HG03060 (cell line): Measurements from ENCODE around the gene LHX4.

Source experiments
- ATAC-seq: cut with Tn5 transposase; IDR thresholded peaks from one replicate; pipeline ENCODE4 v1.9.1; 2021; ENCODE audit warnings: low read depth, moderate number of reproducible peaks; ENCODE audit not compliant: unreplicated experiment

Gene LHX4

GRCh38 chr1:180270530-180271271 lies 40.6 kb downstream of the LHX4 start:
- no peak for ATAC-seq

DNA sequence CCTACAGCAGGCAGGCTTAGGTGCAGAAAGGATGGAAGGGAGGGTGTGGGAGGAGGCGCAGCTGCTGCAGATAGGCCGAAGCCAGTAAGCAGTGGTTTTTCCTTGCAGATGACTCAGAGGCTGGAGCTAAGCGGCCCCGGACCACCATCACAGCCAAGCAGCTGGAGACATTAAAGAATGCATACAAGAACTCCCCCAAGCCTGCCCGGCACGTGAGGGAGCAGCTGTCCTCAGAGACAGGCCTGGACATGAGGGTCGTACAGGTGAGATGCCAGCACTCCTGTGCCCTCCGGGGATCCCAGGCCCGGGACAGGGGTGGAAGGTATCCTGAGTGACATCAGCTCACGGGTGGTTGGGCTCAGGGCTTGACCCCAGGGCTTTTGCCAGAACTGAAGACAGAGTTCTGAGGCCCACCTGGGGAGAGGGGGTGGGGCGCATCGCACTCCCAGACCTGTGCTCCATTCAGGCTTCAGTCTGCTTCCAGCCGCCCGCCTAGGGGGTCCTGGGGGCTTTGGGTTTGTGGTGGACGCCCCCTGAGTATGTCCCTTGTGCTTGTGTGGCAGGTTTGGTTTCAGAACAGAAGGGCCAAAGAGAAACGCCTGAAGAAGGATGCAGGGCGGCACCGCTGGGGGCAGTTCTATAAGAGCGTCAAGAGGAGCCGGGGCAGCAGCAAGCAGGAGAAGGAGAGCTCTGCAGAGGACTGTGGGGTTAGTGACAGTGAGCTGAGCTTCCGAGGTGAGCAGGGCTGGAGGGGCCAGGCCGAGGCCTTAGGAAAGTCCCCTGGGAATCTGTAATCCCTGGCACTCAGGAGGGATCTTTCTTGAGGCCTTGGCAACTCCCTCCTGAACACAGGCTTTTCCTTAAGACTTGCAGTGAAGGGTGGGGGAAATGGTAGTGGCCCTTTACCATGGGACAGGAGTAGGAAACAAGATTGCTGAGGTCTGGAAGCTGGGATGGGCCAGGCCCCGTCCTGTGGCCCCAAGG lies 41.5 kb downstream of the LHX4 start:
- ATAC-seq: no peak

GRCh38 chr1:180272395-180272794 lies 42.3 kb downstream of the LHX4 start:
- ATAC-seq: no peak

- no peak for ATAC-seq
Observed at GRCh38 chr1:180273066-180273465, 43.0 kb downstream of the LHX4 start.

GRCh38 chr1:180274221-180274620 lies 44.2 kb downstream of the LHX4 start:
- no peak for ATAC-seq

DNA sequence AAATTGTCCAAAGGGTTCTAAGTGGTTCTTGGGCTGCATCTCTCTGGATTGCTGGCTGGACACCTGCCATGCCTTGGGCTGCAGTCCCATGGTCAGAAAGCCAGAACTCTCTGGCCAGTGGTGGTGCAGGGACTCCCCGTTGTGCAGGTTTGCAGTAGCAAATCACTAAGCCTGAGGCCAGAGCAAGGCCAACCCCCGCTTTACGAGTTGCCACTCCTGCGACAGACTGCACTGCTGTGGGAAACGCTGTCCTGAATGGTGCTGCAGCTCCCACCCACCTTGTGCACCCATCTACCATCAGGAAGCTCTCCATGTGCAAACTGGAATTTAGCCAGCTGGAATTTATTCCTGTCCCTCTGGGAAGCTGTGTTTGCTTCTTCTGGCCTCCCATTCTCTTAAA lies 45.7 kb downstream of the LHX4 start:
- no peak for ATAC-seq

DNA sequence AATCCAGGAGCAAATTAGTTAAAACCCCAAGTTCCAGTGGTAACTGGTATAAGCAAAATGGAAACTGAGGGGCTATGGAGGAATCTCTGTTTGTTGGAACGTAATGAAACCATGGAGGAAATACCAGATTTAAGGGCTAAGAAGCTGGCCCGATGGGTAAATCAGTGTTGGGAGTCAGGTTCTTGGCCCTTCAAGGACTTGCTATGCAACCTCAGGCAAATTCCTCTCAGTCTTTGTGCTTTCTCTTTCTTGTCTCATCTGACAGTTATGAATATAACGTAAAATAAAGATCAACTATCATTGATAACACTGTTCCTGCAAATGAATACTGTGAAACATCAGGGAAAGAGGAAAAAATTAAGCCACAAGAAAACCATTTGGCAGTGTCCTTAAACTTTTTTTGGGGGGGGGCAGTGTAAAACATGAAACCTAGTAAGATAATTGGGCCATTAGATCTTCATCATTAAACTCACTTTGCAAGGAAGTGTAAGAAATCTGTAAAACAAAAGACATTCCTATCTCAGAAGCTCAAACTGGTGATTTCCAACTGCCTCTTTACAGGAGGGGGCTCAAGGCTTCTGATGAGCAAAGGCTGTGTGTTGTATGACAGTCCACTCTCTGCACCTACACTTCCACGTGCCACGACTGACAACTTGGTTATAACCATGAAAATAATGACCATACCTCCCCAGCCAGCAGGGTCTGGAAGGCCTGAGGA lies 47.6 kb downstream of the LHX4 start:
- ATAC-seq: no peak

DNA sequence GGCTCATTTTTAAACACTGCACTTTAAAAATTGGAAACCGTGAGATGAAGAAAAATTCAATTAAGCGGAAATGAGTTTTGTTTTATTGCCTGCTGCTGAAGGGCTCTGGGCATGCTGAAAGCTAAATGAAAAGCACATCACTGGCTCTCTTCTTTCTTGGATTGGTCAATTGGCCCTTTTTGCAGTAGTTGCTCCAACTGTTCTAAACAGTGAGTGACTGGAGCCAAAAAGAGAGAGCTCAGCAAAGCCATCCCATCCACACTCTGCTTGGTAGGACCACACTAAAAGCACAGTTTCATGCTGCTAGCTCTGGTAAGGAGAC lies 48.1 kb downstream of the LHX4 start:
- ATAC-seq: no peak

DNA sequence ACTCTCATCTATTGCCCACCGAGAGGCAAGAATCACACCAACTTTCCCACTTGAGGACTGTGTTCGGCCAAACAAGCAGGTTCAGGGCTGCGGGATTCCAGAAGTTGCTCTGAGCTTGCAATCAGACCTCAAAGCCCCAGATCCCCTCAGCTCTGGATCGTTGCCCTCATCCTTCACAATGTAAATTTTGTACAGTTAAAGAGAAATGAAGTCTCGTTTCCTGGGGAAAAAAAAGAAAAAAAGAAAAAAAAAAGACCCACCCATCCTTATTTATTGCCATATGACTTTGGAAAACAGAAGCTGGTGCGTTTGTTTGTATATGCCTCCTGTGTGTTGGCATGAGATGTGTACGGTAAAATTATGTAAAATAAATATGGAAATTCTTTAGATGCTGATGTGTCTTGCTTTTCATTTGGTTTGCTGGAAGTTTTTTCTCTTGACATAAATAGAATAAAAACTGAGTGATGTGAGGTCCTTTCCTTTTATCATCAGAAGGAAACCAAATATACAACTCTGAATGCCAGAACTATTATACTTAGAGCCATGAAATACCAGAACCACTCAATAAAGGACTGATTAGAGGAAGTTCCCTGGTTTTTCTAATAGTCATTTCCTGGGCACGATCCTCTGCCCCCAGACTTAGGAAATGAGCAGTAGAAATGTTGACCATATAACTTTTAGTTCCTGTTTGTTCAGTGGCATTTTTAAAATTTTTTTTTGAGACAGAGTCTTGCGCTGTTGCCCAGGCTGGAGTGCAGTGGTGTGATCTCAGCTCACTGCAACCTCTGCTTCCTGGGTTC lies 48.7 kb downstream of the LHX4 start:
- no peak for ATAC-seq

DNA sequence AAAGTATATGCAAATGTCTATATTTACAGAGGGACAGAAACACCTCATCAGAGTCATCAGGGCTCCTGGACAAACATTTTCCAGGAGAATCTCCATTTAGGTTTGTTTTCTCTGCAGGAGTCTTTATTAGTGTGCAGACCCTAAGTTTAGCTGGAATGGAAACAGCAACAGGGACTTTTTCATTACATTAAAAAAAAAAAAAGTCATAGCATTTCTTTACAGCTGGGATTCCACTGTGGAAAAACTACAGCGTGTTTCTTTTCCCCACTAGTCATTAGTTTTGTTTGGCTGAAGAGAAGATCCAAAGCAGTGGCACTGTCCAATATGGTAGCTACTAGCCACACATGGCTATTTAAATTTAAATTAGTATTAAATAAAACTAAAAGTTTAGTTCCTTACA lies 49.6 kb downstream of the LHX4 start:
- ATAC-seq: no peak

DNA sequence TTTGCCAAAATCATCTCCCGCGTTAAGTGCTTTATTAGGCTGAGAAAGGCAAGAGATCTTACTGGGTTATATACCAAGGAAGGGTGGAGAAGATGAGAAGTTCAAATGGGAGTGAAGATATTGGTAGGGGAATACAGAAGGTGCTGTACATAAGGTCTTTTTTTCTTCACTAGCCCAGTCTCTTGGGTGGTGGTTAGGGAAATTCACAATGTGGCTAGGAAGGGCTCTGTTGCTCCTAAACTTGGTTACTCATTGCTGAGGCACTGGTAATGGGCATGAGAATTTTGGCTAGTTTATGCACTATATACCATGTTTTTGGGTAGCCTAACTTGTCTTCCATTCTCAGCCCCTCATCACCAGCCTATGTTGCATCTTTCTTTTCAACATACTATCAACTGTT lies 50.6 kb downstream of the LHX4 start:
- ATAC-seq: no peak

GRCh38 chr1:180281490-180281889 lies 51.4 kb downstream of the LHX4 start:
- ATAC-seq: no peak

- ATAC-seq: no peak
Observed at GRCh38 chr1:180282401-180283044, 52.5 kb downstream of the LHX4 start.

- ATAC-seq: no peak
Observed at GRCh38 chr1:180283098-180283497, 53.0 kb downstream of the LHX4 start.

GRCh38 chr1:180286417-180286816 lies 56.4 kb downstream of the LHX4 start:
- ATAC-seq: no peak

- ATAC-seq: no peak
Observed at GRCh38 chr1:180287988-180288705, 58.1 kb downstream of the LHX4 start.

DNA sequence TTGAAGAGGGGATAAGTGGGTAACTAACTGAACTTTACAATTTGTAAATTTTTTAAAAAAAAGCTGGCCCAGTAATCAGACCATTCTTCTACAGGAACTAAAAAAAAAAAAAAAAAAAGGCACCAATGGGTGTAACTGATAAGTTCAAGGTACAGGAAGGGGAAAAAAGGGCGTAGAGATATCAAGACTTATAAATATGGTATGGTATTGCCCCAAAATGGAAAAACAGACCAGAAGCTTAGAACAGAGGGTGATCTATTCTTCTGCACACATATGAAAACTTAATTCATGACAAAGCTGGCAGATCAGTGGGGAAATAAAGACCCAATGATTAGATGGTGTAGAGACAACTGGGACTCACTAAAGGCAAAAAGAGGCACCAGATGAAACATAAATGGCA lies 58.9 kb downstream of the LHX4 start:
- no peak for ATAC-seq

DNA sequence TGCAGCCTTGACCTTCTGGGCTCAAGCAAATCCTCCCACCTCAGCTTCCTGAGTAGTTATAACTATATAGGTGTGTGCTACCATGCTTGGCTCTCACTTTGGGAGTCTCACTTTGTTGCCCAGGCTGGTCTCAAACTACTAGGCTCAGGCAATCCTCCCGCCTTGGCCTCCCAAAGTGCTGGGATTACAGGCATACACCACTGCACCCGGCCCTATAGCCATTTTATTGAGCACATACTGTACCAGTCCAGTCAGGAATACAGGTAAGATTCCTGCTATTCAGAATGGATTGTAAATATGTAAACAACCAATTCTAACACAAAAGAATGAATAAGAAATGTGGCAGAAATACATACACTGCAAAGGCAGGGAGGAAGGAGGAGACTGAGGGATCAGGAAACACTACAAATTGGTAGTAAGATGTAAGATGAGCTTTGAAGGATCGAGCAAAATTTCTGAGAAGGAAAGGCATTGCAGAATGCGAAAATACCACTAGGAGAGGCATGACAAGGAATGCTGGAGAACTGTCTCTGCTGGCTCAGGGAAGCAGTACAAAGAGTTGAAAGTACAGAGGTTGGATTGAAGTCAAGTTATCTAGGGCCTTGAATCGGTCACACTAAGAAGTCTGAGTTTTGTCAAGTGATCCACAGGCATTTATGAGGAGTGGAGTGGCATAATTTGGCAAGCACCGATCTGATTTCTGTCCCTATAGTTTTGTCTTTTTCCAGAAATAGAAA lies 60.4 kb downstream of the LHX4 start:
- ATAC-seq: no peak

- ATAC-seq: no peak
Observed at GRCh38 chr1:180291004-180291403, 60.9 kb downstream of the LHX4 start.
